GM21737 (cell line): ENCODE data around the gene BSN.

Source experiments
- ATAC-seq: cut with Tn5 transposase; IDR thresholded peaks from one replicate; pipeline ENCODE4 v1.9.1; 2021; ENCODE audit warnings: mild to moderate bottlenecking, moderate library complexity; ENCODE audit not compliant: unreplicated experiment

The BSN gene

DNA sequence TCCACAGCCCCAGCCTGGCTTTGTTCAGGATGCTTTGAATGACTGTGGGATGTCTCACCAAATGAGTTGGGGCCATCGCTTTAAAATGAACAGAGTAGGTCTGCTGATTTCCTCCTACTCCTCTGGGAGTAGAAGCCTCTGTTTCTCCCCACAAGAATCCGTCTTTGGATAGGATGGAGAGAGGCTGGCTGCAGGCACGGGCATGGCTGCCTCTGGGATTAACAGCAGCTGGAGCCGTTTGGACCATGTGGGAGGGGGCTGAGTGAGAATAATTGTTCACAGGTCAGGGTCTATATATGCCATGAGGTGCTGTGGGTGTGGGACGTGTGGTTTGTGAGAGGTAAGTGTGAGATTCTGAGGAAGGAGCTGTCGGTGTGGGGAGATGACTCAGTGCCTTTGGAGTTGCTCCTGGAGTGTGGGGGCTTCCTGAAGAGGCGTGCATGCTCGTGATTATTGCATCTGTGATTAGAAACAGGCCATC is 71.9 kb downstream of the BSN start:
- ATAC-seq: no peak

DNA sequence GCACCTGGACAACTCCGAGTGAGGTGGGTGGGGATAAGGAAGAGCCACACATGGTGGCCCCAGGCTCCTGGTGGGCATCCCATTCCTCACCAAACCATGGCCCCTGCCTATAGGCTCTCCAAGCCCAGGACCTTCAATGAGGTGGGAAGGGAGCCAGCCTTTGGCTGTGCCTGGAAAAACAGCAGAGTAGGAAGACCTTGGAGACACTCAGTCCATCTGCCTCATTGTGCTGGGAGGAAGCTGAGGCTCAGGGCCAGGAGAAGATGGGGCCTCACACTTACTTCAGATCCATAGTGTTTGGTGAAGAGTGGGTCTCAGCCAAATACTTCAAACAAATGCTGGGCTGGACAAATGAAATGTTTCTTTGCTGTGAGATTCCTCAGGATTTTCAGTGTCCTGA is 72.5 kb downstream of the BSN start:
- ATAC-seq: no peak

DNA sequence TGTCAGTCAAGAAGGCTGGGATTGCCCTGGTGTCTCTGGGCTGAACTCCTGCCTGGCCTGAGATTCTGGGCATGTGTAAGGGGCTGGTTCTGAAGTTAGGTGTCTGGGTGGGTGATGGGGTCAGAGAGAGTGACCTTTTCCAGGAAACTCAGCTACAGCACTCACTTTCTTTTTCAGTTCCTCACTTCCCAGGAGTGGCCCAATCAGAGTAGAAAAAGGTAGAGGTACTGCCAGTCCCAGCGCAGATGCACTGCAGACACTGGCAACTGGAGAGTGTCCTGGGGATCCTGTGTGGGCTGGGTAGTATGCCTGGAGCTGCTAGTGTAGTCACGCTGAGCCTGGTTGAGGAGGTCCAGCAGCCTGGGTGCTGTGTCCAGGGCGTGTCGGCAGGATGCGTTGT is 73.4 kb downstream of the BSN start:
- ATAC-seq: no peak

DNA sequence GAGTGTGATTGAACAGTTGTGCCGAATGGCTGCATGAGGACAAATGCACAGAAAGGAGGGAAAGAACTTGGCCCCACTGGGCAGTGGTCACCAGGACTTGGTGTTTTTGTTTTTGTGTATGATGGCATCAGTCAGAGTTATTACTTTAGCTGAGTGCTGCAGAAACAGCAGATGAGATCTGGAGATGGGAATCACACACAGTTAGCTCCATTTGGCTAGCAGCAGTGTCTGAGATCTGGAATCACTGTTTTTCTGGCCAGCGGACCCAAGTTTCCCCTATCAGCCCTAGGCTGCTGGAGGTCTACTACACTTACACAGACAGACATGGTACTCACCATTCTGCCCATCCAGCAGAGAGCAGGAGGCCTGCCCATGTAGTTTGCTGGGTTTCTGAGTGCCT is 74.0 kb downstream of the BSN start:
- ATAC-seq: no peak

DNA sequence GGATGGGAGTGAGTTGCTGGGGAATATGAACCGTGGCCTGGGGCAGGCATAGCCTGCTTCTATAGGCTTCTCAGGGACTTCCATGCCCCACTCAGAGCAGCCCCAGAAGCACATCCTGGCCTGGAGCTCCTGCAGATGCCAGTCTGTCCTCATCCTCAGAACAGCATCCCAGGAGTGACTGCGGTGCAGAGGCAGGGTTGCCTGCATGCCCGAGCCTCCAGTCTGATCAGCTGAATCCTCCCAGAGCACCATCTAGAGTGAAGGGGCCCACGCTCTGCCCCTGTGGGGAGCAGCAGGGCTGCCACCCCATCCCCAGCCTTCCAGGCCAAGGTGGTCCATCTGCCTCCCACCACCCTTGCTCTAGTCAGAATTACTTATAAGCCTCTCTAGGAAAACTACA is 75.2 kb downstream of the BSN start:
- ATAC-seq: no peak

DNA sequence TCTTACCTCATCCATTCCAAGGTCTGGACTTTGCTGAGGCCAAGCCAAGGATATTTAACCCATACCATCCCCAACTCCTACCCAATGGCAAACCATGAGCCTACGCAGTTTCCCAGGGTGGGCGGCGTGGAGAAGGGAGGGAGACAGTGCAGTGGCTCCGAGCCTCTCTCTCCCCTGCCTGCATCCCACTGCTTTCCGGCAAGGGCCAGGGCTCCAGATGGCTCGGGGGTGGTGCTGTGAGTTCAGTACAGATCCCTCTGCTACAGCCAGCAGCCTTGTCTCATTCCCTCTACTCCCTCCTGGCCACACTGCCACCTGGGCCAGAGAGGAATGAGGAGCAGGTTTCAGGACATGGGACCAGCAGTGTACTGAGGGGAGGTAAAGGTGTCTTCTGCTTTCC is 75.6 kb downstream of the BSN start:
- no peak for ATAC-seq

DNA sequence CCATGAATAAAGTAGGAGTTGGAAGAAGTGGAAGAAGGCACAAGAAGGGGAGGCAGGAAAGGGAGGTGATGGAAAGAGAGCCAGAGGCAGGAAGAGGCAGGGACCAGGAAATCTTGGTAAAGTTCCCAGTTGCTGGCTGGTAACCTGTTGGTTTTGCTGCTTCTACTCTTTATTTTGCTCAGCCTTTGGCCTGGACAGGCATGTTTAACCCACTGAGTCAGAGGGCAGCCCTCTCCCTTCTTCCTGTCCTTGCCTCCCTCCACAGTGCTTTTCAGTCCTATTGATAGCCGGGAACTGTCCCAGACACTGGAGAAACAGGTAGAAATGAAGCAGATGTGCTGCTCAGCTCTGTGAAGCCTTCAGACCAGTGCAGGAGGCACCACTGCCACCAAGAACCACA is 76.5 kb downstream of the BSN start:
- no peak for ATAC-seq

DNA sequence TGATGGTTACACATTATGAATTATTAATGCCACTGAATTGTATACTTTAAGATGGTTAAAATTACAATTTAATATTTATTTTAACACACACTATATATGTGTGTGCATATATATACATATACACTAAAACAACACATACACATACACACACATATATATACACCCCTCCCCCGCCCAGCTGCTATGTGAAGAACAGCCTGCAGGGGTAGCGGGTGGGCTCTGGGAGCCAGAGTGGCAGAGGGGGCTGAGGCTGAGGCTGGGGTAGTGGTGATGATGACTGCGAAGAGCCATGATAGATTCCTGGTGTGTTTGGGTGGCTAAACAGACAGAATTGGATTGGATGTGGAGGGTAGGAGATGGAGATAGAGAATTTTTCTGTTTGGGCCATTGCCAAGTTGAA is 80.5 kb downstream of the BSN start:
- no peak for ATAC-seq

DNA sequence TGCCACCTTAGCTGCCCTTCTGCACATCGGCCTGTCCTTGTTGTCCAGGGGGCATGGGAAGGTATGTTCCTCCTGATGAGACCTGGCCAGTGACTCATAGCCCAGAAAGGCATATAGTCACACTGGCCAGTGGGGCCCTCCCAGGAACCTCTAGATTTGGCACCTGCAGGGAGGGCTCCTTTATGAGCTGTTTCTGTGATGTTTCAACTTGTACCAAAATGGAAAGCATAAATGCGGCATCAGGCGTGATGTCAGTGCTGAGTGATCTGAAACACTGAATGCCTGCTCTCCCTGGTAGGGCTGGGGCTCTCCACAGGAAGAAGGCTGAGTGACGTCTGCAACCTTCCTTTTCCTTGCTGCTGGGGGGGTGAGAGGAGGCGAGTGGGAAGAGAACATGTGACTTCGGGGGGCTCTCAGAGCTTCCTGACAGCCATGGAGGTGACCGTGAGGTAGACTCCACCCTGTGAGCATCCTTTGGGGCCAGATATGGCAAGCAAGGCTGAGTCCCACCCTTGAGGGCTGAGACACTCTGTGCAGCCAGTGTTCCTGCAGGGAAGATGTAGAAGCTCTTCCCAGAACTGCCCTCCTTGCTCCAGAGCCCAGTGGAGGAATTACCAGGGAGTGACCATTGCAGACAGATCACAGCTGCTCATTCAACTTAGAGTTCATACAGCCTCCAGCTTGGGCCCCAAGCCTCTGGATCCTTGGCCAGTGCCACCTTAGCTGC is 82.8 kb downstream of the BSN start:
- ATAC-seq: no peak

DNA sequence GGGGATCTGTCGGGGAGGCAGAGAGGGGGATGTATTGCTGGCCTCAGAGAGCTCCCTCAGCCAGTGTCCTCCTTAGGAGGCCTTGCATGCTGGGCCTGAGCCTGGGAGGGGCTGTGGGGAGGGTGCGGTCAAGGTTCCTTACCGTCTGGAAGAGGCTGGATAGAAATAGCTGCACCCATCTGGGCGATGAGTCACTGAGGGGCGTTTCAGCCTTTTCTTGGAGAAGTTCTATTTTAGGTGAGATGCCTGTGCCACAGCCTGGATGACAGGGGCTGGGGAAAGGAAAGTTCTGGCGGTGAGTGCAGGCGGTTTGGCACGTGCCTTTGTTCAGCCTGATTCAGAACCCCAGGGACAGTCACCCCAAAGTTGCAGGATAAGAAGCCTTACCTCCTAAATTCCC is 84.2 kb downstream of the BSN start:
- ATAC-seq: no peak

DNA sequence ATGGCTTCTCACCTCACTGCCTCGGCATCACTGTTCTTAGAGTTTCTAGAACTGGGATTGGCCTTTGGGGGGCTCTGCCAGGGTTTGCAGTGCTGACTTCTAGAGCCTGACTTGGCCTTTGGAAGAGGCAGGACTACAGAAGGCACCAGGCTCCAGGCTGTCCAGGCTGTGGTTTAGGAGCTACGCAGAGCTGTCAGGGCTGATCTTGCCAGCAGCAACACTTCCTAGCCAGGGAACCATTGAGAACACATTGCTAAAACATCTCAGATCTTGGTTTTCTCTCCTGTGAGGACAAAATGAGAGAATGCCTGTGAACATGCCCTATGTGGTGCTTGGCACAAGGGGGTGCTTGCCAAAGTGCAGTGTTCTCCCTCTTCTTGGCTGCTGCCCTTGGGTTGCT is 85.3 kb downstream of the BSN start:
- no peak for ATAC-seq

DNA sequence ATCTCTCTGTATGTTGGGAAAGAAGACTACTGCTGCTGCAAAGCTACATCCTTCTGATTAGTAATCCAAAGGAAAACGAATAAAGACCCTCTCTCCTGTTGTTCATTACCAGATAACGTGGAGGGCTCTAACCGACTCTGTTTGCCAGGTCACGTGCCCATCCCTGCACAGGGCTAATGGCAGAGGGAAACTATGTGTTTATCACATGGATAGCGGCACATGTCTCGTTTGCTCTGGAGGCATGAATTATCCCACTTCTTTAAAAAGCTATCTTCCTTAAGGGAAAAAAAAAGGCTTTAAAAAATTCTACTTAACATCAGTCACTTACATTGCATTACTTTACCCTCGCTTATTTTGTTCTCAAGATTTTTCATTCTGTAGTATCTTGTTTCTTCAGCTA is 87.0 kb downstream of the BSN start:
- no peak for ATAC-seq

DNA sequence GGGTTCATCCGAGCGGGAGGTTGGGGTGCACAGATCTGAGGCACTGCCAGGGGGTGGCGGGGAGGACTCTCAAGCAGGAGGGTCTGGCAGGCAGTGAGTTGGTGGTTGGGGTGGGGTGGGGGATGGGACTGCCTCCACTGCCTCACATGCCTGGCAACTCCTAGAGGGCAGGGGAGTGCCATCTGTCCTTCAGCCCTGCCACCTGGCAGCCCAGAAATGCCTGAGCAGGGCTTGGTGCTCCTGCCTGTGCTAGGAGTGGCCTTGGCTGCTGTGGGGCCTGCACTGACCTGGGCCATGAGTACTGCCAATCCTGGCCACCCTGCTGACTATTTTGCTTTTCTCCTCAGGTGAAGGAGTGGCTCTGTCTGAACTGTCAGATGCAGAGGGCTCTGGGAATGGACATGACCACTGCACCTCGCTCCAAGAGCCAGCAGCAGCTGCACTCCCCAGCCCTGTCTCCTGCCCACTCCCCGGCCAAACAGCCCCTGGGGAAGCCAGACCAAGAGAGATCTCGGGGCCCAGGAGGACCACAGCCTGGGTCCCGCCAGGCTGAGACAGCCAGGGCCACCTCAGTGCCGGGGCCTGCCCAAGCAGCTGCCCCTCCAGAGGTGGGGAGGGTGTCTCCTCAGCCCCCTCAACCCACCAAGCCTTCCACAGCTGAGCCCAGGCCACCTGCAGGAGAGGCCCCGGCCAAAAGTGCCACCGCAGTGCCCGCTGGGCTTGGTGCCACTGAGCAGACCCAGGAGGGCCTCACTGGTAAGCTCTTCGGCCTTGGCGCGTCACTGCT is 87.8 kb downstream of the BSN start:
- ATAC-seq: no peak

DNA sequence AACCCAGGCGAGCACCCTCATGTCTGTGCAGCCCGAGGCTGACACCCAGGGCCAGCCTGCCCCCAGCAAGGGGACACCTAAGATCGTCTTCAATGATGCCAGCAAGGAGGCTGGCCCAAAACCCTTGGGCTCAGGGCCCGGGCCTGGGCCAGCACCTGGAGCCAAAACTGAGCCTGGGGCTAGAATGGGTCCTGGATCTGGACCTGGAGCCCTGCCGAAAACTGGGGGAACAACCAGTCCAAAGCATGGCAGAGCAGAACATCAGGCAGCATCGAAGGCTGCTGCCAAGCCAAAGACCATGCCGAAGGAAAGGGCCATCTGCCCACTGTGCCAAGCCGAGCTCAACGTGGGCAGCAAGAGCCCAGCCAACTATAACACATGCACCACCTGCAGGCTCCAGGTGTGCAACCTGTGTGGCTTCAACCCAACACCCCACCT is 88.5 kb downstream of the BSN start:
- ATAC-seq: no peak

DNA sequence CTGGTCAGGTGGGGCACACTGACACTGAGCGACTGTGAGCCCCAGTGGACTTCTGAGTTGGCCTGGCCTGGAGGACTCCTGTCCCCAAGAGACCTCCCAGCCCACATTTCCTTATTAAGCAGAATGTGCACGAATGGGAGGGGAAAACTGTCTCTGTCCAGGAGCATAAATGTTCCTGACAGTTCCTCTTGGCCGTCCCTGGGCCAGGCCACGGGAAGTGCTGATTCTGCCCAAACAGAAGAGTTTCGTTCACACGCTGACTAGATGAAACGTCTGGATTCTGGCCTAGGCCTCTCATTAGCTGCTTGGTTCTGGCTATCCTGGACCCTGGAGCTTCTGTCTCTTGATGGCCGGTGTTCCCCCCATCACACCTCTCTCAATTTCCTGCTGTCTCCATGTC is 90.4 kb downstream of the BSN start:
- ATAC-seq: no peak

DNA sequence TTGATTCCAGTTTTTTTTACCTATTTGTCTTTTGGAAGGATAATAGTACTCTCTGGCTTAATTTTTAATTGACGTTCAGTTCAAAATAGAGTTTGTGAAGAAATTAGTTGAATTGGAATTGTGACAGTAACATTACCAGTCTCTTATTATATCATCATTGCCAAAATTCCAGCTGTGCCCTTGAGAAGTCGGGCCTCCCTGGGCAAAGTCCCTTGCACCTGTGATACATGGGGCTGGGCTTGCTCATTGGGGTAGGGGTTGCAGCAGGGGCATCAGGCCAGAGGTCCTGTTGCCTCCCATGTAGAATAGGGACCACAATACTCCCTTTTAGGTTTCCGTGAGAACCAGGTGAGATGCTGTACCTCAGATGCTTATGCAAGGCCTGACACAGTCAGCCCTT is 92.0 kb downstream of the BSN start:
- ATAC-seq: no peak

DNA sequence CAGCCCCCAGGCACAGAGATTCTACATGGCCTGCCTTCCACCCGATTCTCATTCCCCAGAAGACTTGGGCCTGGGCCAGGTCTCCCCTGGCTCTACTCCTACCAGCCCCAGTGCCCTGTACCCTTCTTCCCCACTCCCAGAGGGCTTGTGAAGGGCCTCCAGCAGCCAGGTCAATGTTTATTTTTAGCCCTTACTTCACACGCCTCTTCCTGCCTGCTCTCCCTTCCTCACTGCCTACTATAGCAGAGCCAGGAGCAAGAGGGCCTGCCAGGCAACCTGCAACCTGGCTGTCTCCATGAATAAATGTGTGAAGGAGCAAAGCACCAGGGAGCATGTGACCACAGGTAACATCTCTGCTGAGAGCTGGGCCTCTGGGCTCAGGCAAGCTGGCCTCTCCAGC is 93.5 kb downstream of the BSN start:
- no peak for ATAC-seq

DNA sequence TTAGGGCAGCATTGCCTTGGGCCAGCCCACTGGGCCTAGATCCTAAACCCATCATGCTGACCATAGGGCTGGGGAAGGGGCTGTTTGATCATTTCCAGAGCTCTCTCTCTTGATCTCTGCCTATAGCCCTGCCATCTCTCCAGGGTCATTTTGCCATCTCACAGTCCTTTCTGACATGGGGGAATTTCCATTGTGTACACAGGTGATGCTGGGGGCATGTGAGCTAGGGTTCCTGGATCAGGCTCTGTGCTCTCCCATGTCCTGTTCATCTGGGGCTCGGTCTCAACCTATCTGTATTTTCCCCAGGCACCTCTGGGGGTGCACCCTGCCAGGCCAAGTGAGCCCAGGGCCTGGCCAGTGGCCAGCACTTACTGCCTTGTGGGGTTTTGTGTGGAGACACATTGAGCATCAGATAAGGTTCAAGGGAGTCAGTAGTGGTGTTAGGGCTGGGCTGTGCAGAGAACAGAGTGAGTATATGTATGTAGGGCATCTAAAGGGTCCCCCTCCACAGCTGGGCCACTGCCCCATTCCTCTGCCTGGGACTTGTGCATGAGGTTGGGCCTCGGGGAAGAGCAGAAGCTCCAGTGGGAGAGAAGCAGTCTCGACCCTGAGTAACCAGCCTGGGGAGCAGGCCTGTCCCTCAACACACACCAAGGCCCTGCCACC is 94.2 kb downstream of the BSN start:
- ATAC-seq: no peak

DNA sequence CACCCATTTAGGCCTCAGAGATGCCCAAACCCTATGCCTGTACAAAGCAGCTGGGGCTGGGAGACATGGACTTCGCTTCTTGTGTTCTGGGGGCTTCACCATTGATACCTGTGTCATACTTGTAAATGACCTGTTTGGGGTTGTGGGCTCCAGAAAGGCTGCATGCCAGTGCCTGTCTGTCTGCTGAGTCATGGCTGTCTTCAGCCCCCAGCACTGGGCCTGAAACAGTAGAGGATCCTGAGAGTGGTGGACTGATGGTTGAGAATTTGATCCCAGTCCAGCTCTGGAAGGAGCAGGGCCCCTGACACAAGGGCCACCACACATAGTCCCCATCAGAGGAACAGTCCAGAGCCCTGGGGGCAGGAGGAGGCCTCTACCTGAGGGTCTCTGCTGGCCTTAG is 95.3 kb downstream of the BSN start:
- no peak for ATAC-seq

DNA sequence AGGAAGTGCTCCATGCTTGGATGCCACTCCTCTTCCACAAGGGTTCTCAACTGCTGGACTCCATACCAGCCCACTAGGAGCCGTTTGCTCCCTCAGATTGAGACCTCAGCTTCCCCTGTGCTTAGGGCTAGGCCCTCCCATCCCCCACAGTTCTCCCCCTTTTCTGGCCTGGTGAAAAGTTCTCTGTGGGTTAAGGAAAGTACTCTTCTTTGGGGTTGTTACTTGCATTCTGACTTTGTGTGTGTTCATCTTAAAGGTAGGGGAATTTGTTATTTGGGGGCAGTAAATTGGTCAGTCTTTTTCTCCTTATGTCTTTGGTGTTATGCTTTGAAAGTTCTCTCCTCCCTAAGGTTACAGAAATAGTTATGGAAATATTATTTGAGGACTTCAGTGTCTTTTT is 95.9 kb downstream of the BSN start:
- ATAC-seq: no peak

DNA sequence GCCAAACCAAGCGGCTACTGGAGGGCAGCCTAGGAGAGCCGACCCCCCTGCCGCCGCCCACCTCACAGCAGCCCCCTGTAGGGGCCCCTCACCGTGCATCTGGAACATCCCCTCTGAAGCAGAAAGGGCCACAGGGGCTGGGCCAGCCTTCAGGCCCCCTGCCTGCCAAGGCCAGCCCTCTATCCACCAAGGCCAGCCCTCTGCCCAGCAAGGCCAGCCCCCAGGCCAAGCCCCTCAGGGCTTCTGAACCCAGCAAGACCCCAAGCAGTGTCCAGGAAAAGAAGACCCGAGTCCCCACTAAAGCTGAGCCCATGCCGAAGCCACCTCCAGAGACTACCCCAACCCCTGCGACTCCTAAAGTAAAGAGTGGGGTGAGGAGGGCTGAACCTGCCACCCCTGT is 96.4 kb downstream of the BSN start:
- ATAC-seq: no peak
